Naive thymus-derived CD8-positive, alpha-beta T cell (primary cell): ENCODE measurements around the gene ASAP3. TPM values are rescaled to one million over a fixed set of nuclear protein-coding genes. Genes with fewer than 3 reads are reported as not detected.
"Not testable (repeated sequence)": the region's sequence is repeated elsewhere in the genome, so short reads cannot be mapped to it uniquely, and the experiment has no call there.

ENCODE experiments used
- ATAC-seq, 2 donors: fragments of 150-1000 bp; cut with Tn5 transposase in 1 of 2; sonication (Bioruptor Pico), chemical (Tn5 transposase) in 1 of 2; 1 replicate in 1 of 2; 2 replicates in 1 of 2; pipeline ENCODE4 v1.10.0; 2021; ENCODE audit warnings: mild to moderate bottlenecking in 2 of 2, moderate library complexity in 2 of 2
- POLR2A ChIA-PET: fragments of 350-600 bp; sonication (Branson Sonifier 250); formaldehyde crosslinking; loops from one replicate; lab custom pipeline; 2021; ENCODE audit warnings: antibody characterized with exemption; lab: Charles Lee
- DNase-seq, 10 donors: peaks; one replicate each; pipeline versions ENCODE4 v3.0.0 to v3.0.0-alpha.2; 2020 to 2022
- H3K27ac Mint-ChIP-seq, 10 donors: one replicate each; pipeline ENCODE4 v1.8.0; 2020 to 2022; ENCODE audit warnings: mild to moderate bottlenecking in 10 of 10, mixed read lengths in 10 of 10, moderate library complexity in 4 of 10, inconsistent platforms in 1 of 10
- H3K27me3 Mint-ChIP-seq, 5 donors: one replicate each; pipeline ENCODE4 v1.8.0; 2021 to 2022; ENCODE audit warnings: mixed read lengths in 5 of 5
- H3K36me3 Mint-ChIP-seq, 3 donors: one replicate each; pipeline ENCODE4 v1.8.0; 2020 to 2022; ENCODE audit warnings: mixed read lengths in 3 of 3, mild to moderate bottlenecking in 2 of 3, inconsistent platforms in 1 of 3
- H3K4me1 Mint-ChIP-seq, 4 donors: one replicate each; pipeline ENCODE4 v1.8.0; 2021 to 2022; ENCODE audit warnings: mixed read lengths in 4 of 4
- H3K4me3 Mint-ChIP-seq, 10 donors: one replicate each; pipeline ENCODE4 v1.8.0; 2020 to 2022; ENCODE audit warnings: mild to moderate bottlenecking in 10 of 10, mixed read lengths in 10 of 10, moderate library complexity in 6 of 10, inconsistent platforms in 1 of 10
- H3K9me3 Mint-ChIP-seq, 9 donors: one replicate each; pipeline ENCODE4 v1.8.0; 2020 to 2022; ENCODE audit warnings: mixed read lengths in 9 of 9, mild to moderate bottlenecking in 3 of 9, inconsistent platforms in 1 of 9, moderate library complexity in 1 of 9
- polyA plus RNA-seq, 3 donors: library from polyadenylated mRNA; unstranded; fragments of 300-500 nt; fragmentation: Illumina TruSeq; gene quantifications; one replicate each; pipeline ENCODE4 v1.2.3, GENCODE V29; 2021
- total RNA-seq, 8 experiments: library from RNA in 2 of 8; stranded (reverse) in 2 of 8; gene quantifications; one replicate each; pipeline ENCODE4 v1.2.3 and lab custom pipeline; 2021 to 2026

ASAP3 gene
- total and polyA plus RNA-seq, 5 experiments from 2014 or later, result 0.61 to 2.5 (median 1.2) TPM

DNA sequence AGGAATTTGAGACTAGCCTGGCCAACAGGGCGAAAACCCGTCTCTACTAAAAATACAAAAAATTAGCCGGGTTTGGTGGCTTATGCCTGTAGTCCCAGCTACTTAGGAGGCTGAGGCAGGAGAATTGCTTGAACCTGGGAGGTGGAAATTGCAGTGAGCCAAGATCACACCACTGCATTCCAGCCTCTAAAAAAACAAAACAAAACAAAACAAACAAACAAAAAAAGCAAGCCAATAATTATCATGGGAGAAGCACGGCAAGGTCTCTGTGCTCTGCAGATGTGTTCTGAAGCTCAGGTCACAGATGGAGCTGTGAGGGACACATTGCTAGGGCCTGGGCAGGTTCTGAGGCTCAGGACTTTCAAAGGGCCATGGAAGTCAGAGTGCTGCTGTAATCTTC is 103.7 kb downstream of the ASAP3 start:
- H3K4me1 Mint-ChIP-seq, ATAC-seq, POLR2A ChIA-PET, H3K27me3 Mint-ChIP-seq, H3K9me3 Mint-ChIP-seq, H3K4me3 Mint-ChIP-seq, DNase-seq: not testable (repeated sequence)
- H3K27ac Mint-ChIP-seq, result peak overlapping the region in 2 of 10 donors; percentile 9 to 81
- peaks cover 0 to 35% (median 12%) of the 10 kb centered on the region in 3 donors for H3K36me3 Mint-ChIP-seq

Other genes with a start within 250 kb of the ASAP3 start
- gene HNRNPR, start 139.9 kb downstream of the ASAP3 start, total RNA-seq, result 100 to 1,000 TPM; 115 to 120 TPM
- 100 to 1,000 TPM; 182 to 193 (median 184) TPM for gene HNRNPR, start 139.9 kb downstream of the ASAP3 start, polyA plus RNA-seq
- 1 to 10 TPM; 8.5 to 8.9 TPM for gene ZNF436, start 114.3 kb downstream of the ASAP3 start, total RNA-seq
- gene ZNF436, start 114.3 kb downstream of the ASAP3 start, polyA plus RNA-seq, result 1 to 10 TPM; 1.8 to 3.9 (median 2.0) TPM
- 10 to 100 TPM; 32.4 to 37.7 TPM for gene TCEA3, start 59.4 kb downstream of the ASAP3 start, total RNA-seq
- 10 to 100 TPM; 22.5 to 44.4 (median 30.1) TPM for gene TCEA3, start 59.4 kb downstream of the ASAP3 start, polyA plus RNA-seq
- gene E2F2, start 47.1 kb upstream of the ASAP3 start, total RNA-seq, result under 1 TPM; 0.10 to 0.14 TPM
- gene E2F2, start 47.1 kb upstream of the ASAP3 start, polyA plus RNA-seq, result under 1 TPM in 2 of 3 donors, not detected in 1; 0.05 to 0.14 TPM
- gene ID3, start 75.3 kb upstream of the ASAP3 start, total RNA-seq, result 10 to 100 TPM; 60.9 to 64.8 TPM
- gene ID3, start 75.3 kb upstream of the ASAP3 start, polyA plus RNA-seq, result 1 to 10 TPM; 2.7 to 10.0 (median 4.6) TPM
- gene RPL11, start 207.6 kb upstream of the ASAP3 start, total RNA-seq, result 1,000 to 10,000 TPM; 2,047 to 2,067 TPM
- 1,000 to 10,000 TPM; 1,566 to 1,847 (median 1,638) TPM for gene RPL11, start 207.6 kb upstream of the ASAP3 start, polyA plus RNA-seq